ENCODE data around the gene MGAT5.

MGAT5 gene

DNA sequence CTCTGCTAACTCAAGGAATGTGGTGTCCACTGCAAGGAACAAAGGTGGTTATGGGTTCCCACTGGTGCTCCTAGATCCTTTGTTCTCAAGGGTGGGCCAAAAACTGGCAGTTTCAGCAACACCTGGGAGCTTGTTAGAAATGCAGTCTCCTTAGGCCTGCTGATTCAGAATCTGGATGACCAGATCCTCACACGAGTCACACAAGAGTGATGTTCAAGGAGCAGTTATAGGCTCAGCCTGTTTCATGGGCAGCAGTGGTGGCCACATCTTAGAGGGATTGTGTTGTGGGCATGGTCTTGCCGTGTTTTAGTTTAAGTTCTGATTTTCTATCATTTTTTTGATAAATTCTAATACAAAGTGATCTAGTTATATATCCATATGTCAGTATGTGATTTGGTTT lies 28.7 kb upstream of the MGAT5 start:
- H3K4me1 ChIP-seq, result no peaks in the 10 kb centered on the region
- in situ Hi-C loops (cut with MboI; ENCODE audit: low sequenced_read_pairs), result no loop called here
- H3K4me3 ChIP-seq, result no peak overlapping the region
- no peaks in the 10 kb centered on the region for H3K36me3 ChIP-seq (replicated peaks)
- peaks cover 7% of the 10 kb centered on the region for H3K9me3 ChIP-seq
- H3K27me3 ChIP-seq (ENCODE audit: low read depth), result no peaks in the 10 kb centered on the region
- no peak for DNase-seq (ENCODE audit: low spot score in 2 of 2)

DNA sequence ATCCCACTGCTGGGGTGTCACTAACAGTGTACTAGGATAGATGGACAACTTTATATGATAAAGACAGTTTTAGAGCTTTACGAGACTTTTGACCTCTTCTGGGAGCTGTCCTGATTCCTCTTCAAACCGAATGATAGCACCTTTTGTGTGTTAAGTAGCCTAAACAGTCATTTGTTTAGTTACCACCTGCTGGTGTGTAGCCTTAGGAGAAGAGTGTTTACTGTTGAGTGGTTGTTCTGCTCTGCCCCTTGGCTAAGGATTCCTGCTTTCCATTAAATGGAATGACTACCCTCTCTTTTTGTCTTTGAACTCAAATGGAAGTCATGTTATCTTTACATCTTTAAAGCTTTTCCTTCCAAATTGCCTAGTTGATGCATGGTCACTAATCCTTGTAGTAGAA lies 28.0 kb upstream of the MGAT5 start:
- in situ Hi-C loops (cut with MboI; ENCODE audit: low sequenced_read_pairs), result no loop called here
- peaks cover 7% of the 10 kb centered on the region for H3K9me3 ChIP-seq

DNA sequence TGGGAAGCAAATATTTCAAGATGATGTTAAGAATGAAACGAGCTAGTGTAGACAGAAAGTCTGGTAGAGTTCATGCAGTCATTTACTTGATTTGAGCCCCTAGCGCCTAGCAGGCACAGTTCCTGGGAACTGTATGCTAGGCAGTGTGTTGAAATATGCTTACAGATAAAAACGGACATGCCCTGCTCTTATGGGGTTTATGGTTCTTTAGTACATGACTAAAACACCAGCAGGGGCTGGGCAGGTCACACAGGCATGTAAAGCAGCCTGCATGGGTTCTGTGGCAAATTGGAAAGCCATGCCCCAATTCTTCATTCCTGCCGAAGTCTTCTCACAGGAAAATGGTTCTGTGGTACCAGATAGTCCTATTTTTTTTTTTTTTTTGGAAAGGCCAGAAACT lies 27.3 kb upstream of the MGAT5 start:
- H3K4me3 ChIP-seq, result no peak overlapping the region
- no peaks in the 10 kb centered on the region for H3K36me3 ChIP-seq (replicated peaks)
- no peaks in the 10 kb centered on the region for H3K27me3 ChIP-seq (ENCODE audit: low read depth)
- no peak for DNase-seq (ENCODE audit: low spot score in 2 of 2)
- peaks cover 7% of the 10 kb centered on the region for H3K9me3 ChIP-seq
- in situ Hi-C loops (cut with MboI; ENCODE audit: low sequenced_read_pairs), result no loop called here
- no peaks in the 10 kb centered on the region for H3K4me1 ChIP-seq

More for the DNA sequence above, 28.0 kb upstream of the MGAT5 start:
- Histone ChIP-seq H3K27me3 (ENCODE audit: low read depth) (no peaks in the 10 kb centered on the region), H3K4me1 (no peaks in the 10 kb centered on the region), H3K36me3 (replicated peaks) (no peaks in the 10 kb centered on the region), H3K4me3 (no peak overlapping the region)
- DNase-seq (ENCODE audit: low spot score in 2 of 2), result no peak

DNA sequence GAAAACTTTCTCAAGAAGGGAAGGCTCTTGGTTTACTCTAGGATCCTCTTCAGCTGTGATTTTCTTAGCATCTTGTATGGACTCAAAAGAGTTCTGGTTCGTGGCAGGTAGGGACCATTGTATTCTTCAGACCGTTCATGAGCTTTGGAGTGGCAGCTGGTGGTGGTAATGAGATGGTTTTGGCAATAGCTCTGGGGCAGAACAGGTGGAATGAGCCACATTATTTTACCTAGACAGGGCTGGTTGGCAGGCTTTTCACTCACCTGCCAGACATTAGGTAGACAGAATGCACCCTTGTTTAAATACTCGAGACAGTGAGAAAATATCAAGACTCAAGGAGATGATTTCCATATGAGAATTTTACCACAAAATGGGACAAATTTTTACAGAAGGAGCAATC lies 26.2 kb upstream of the MGAT5 start:
- Histone ChIP-seq H3K4me1 (no peaks in the 10 kb centered on the region), H3K4me3 (no peak overlapping the region), H3K27me3 (ENCODE audit: low read depth) (no peaks in the 10 kb centered on the region), H3K36me3 (replicated peaks) (no peaks in the 10 kb centered on the region), H3K9me3 (peaks cover 7% of the 10 kb centered on the region)
- no peak for DNase-seq (ENCODE audit: low spot score in 2 of 2)
- in situ Hi-C loops (cut with MboI; ENCODE audit: low sequenced_read_pairs), result no loop called here

DNA sequence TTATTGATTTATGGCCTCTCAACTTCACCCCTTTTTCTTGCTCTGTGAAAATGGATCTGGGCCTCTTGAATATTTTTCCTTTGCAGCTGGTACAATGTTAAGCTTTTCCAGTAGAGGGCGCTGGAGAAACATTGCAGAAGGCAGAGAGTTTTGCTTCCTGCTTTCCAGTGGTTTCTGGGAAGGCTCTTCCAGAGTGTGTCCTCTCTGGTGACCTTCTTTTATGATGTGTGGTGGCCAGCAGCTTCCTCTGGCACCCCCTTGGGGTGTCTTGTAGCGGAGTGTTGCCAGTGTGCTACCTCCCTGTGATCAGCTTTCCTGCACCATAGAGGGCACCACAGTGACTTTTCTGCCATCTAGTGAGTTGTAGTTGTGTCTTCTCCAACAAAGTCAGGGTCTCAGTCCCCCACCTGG lies 25.4 kb upstream of the MGAT5 start:
- H3K27me3 ChIP-seq (ENCODE audit: low read depth), result no peaks in the 10 kb centered on the region
- in situ Hi-C loops (cut with MboI; ENCODE audit: low sequenced_read_pairs), result no loop called here
- no peak overlapping the region for H3K4me3 ChIP-seq
- DNase-seq (ENCODE audit: low spot score in 2 of 2), result peak in 1 of 2 experiments; percentile 16
- H3K4me1 ChIP-seq, result no peaks in the 10 kb centered on the region
- H3K36me3 ChIP-seq (replicated peaks), result no peaks in the 10 kb centered on the region
- H3K9me3 ChIP-seq, result peaks cover 7% of the 10 kb centered on the region

DNA sequence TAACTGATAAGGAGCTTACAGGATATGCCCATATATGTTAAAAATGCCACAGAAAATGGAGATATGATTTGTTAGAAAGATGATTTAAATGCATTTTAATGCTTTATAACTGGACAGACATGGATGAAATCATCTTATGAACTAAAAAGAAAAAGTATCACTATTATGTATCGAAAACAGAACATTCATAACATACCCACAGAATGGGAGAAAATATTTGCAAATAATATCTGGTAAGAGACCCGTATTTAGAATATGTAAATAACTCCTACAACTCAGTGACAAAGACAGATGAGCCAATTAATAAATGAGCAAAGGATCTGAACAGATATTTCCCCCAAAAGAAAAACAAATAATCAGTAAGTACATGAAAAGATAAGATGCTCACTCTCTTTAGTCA lies 24.3 kb upstream of the MGAT5 start:
- Histone ChIP-seq H3K4me3 (no peak overlapping the region), H3K27me3 (ENCODE audit: low read depth) (no peaks in the 10 kb centered on the region), H3K36me3 (replicated peaks) (no peaks in the 10 kb centered on the region), H3K4me1 (no peaks in the 10 kb centered on the region), H3K9me3 (peaks cover 7% of the 10 kb centered on the region)
- DNase-seq (ENCODE audit: low spot score in 2 of 2), result no peak
- in situ Hi-C loops (cut with MboI; ENCODE audit: low sequenced_read_pairs), result no loop called here

DNA sequence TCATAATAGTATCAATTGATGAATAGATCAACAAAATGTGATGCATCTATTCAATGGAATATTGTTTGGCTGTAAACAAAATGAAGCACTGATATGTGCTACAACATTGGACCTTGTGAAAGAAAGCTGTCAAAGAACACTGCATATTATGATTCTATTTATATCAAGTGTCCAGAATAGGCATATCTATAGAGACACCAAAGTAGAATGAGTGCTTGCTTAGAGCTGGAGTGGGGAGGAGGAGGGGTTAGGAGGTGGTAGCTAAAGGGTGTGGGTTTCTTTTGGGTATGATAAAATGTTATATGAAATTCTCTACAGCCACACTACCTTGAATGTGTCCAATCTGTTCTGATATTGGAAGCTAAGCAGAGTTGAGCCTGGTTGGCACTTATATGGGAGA lies 23.0 kb upstream of the MGAT5 start:
- Histone ChIP-seq H3K4me1 (peaks cover 6% of the 10 kb centered on the region), H3K27me3 (ENCODE audit: low read depth) (no peaks in the 10 kb centered on the region), H3K4me3 (no peak overlapping the region), H3K36me3 (replicated peaks) (no peaks in the 10 kb centered on the region), H3K9me3 (peaks cover 7% of the 10 kb centered on the region)
- in situ Hi-C loops (cut with MboI; ENCODE audit: low sequenced_read_pairs), result loop anchor here (10.0 kb wide), 1 partner anchor 106 kb away; no protein-coding TSS in a partner anchor
- DNase-seq (ENCODE audit: low spot score in 2 of 2), result no peak

DNA sequence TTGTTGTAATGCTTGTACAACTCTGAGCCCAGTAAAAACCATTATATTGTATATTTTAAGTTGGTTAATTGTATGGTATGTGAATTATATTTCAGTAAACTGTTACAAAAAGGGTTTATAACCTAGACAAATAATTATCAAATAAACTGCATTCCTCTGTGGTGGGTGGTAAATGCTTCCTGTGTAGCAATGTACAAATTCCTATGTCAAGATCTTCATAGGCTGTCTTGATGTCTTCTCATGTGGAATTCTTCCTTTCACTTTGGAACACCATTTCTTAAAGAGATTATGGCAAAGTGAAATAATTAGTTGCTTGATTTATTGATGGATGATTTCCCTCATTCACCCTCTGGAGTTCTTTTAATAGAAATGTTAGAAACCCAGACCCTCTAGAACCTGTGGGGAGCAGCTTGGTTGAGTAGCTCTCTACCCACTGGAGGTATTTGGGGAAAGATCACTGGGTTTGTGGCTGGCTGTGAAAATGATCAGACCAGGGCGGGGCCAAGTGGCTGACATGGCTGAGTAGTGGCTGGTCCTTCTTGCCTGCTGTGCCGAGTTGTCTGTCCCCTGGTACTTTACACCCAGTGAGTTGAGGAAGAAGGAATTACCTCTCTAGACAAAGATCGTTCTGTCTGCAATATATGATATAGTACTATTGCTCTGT lies 22.4 kb upstream of the MGAT5 start:
- Histone ChIP-seq H3K27me3 (ENCODE audit: low read depth) (no peaks in the 10 kb centered on the region), H3K9me3 (peaks cover 7% of the 10 kb centered on the region), H3K36me3 (replicated peaks) (no peaks in the 10 kb centered on the region), H3K4me3 (no peak overlapping the region), H3K4me1 (peaks cover 6% of the 10 kb centered on the region)
- in situ Hi-C loops (cut with MboI; ENCODE audit: low sequenced_read_pairs), result loop anchor here (10.0 kb wide), 1 partner anchor 107 kb away; no protein-coding TSS in a partner anchor
- no peak for DNase-seq (ENCODE audit: low spot score in 2 of 2)

DNA sequence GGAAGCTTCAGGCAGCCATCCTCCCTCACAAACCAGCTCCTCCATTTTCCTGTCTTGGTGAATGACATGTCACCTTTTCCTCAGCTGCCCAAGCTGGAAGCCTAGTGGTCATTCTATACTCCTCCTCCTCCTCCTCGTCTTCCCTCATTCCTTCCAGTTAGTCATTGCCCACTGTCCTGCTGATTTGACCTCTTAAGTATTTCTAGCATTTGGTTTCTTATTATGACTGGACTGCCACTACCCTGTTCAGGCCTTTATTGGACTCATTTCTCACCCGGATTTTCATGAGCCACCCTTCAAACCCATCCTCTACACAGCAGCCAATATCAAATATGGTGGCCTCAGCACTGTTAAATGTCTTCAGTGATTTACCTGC lies 21.9 kb upstream of the MGAT5 start:
- no peaks in the 10 kb centered on the region for H3K36me3 ChIP-seq (replicated peaks)
- no peak overlapping the region for H3K4me3 ChIP-seq
- H3K27me3 ChIP-seq (ENCODE audit: low read depth), result no peaks in the 10 kb centered on the region
- DNase-seq (ENCODE audit: low spot score in 2 of 2), result no peak
- peaks cover 6% of the 10 kb centered on the region for H3K4me1 ChIP-seq
- H3K9me3 ChIP-seq, result peaks cover 7% of the 10 kb centered on the region
- in situ Hi-C loops (cut with MboI; ENCODE audit: low sequenced_read_pairs), result loop anchor here (10.0 kb wide), 1 partner anchor 107 kb away; no protein-coding TSS in a partner anchor

DNA sequence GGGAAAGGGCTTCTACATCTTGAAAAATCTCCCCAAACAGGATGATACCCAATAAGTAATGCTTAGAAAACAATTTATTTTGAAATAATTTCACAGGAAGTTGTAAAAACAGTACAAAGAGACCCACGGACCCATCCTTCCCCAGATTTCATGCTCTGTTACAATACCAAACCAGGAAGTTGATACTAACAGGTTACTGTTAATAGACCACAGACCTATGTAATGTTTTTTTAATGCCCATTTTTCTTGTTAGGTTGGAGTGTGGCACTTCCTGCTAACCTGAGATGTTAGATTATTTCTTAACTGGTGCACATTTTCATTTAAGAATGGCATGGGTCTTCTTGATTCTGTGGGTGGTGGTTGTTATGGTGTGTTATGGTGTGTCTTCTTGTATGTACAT lies 21.4 kb upstream of the MGAT5 start:
- Histone ChIP-seq H3K27me3 (ENCODE audit: low read depth) (no peaks in the 10 kb centered on the region), H3K4me3 (no peak overlapping the region), H3K9me3 (peaks cover 7% of the 10 kb centered on the region), H3K36me3 (replicated peaks) (no peaks in the 10 kb centered on the region), H3K4me1 (peaks cover 6% of the 10 kb centered on the region)
- no peak for DNase-seq (ENCODE audit: low spot score in 2 of 2)
- in situ Hi-C loops (cut with MboI; ENCODE audit: low sequenced_read_pairs), result loop anchor here (10.0 kb wide), 1 partner anchor 108 kb away; no protein-coding TSS in a partner anchor

DNA sequence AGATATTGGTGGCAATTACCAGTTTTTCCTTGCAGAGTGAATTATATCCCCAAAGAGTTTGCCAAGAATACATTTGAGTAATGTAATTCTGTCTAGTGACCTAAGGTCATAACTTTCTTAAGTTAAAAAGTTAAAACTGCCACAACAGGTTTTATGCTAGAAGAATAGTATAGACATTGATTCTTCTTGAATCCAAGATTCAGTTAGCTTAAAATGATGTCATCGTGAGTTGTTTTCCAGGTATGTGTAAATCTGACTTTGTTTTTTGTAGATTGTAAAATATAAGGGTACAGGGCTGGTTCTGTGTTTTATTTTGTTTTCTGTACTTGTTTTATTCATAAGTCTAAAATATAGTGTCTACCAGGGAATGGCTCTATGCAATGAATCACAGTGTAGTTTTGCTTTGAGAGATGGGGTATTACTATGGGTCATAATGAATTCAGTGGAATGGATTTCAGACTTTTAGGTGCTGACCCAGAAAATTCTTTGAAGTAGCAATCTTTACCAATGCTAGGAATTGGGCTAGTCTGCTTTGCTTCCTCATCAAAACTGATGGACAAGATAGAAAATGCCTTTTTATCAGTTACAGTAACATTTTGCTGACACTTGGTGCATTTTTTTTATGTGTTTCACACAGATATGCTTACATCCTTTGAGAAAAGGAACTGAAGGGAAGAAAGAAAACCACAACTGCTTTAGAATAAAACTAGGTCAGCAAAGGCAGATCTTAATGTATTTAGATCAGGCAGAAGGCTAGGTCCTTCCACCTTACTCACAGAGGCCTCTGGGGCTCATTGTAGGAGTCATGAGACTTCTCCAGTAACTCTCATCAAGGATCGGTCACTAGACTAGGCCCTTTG lies 20.8 kb upstream of the MGAT5 start:
- H3K4me3 ChIP-seq, result no peak overlapping the region
- H3K27me3 ChIP-seq (ENCODE audit: low read depth), result no peaks in the 10 kb centered on the region
- H3K36me3 ChIP-seq (replicated peaks), result no peaks in the 10 kb centered on the region
- H3K9me3 ChIP-seq, result peaks cover 6% of the 10 kb centered on the region
- in situ Hi-C loops (cut with MboI; ENCODE audit: low sequenced_read_pairs), result loop anchor here (10.0 kb wide), 1 partner anchor 108 kb away; no protein-coding TSS in a partner anchor
- DNase-seq (ENCODE audit: low spot score in 2 of 2), result no peak
- H3K4me1 ChIP-seq, result peaks cover 6% of the 10 kb centered on the region

DNA sequence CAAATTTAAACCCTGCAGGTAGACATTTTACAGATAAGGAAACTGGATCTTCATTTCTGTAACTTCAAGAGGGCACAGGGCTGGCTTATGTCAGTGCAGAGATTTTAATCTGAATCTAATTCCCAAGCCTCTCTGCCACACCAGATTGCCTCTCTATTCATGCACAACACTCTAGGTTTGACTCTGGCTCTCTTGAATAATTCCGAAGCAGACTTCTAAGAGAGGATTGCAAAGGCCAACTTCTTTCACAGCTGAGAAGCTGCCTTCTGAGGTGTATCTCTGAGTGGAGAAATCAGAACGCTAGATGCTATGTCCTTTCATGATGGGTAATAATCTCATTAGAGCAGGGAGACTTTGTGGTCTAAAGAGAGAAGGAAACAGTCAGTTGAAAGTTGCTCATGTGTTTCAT lies 20.1 kb upstream of the MGAT5 start:
- peaks cover 6% of the 10 kb centered on the region for H3K4me1 ChIP-seq
- H3K9me3 ChIP-seq, result peaks cover 2% of the 10 kb centered on the region; the same call in 1 of the 2 replicates
- no peaks in the 10 kb centered on the region for H3K27me3 ChIP-seq (ENCODE audit: low read depth)
- in situ Hi-C loops (cut with MboI; ENCODE audit: low sequenced_read_pairs), result loop anchor here (10.0 kb wide), 1 partner anchor 109 kb away; no protein-coding TSS in a partner anchor
- H3K36me3 ChIP-seq (replicated peaks), result no peaks in the 10 kb centered on the region
- no peak overlapping the region for H3K4me3 ChIP-seq
- no peak for DNase-seq (ENCODE audit: low spot score in 2 of 2)

DNA sequence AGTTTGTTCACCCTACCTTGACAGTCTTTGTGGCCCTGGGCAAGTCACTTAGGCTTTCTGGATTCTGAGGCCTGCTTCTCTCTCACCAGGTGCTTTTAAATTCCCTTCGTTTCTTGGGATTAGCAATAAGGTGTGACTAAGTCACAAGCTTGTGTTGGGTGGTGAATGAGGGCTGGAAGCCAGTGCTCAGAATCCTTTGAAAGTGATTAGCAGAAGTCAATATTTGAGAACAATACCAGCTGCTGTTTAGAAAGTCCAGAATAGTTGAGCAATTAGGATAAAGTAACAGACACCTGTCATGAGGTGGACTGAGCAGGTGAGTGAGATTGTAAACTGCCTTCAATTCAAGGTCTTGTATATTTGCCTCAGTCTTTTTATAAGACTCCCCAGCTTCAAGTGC lies 19.3 kb upstream of the MGAT5 start:
- in situ Hi-C loops (cut with MboI; ENCODE audit: low sequenced_read_pairs), result loop anchor here (10.0 kb wide), 1 partner anchor 110 kb away; no protein-coding TSS in a partner anchor
- peaks cover 6% of the 10 kb centered on the region for H3K4me1 ChIP-seq

More for the DNA sequence above, 19.3 kb upstream of the MGAT5 start:
- no peaks in the 10 kb centered on the region for H3K36me3 ChIP-seq (replicated peaks)
- no peaks in the 10 kb centered on the region for H3K27me3 ChIP-seq (ENCODE audit: low read depth)
- no peak for DNase-seq (ENCODE audit: low spot score in 2 of 2)
- H3K4me3 ChIP-seq, result no peak overlapping the region
- no peaks in the 10 kb centered on the region for H3K9me3 ChIP-seq

Measured in HAP-1 (cell line).